Liver (tissue), 9 donors: Measurements from ENCODE around the gene TMC2. TPM values are rescaled to one million over a fixed set of nuclear protein-coding genes. Genes with fewer than 3 reads are reported as not detected.

ENCODE experiments used
- DNase-seq: peaks from one replicate; pipeline ENCODE4 v3.0.0-alpha.2; 2017; ENCODE audit warnings: low spot score
- H3K27ac ChIP-seq, 2 donors: one replicate each; pipeline ENCODE4 v1.7.0; 2013; ENCODE audit warnings: inconsistent platforms in 2 of 2, low read length in 2 of 2, control low read depth in 1 of 2, low read depth in 1 of 2, mild to moderate bottlenecking in 1 of 2
- H3K27me3 ChIP-seq, 4 donors: one replicate each; pipeline versions ENCODE4 v1.6.1 to v1.7.0; 2013; ENCODE audit warnings: low read length in 3 of 4, inconsistent platforms in 1 of 4, mild to moderate bottlenecking in 1 of 4, moderate library complexity in 1 of 4; ENCODE audit not compliant: control insufficient read depth in 4 of 4, insufficient read depth in 4 of 4
- H3K36me3 ChIP-seq, 4 donors: one replicate each; pipeline versions ENCODE4 v1.6.1 to v1.7.0; 2013; ENCODE audit warnings: low read length in 3 of 4, mild to moderate bottlenecking in 3 of 4, low read depth in 1 of 4, moderate library complexity in 1 of 4; ENCODE audit not compliant: control insufficient read depth in 4 of 4, insufficient read depth in 3 of 4
- H3K4me1 ChIP-seq, 4 donors: one replicate each; pipeline versions ENCODE4 v1.6.1 to v1.7.0; 2013; ENCODE audit warnings: low read length in 3 of 4, mild to moderate bottlenecking in 3 of 4, moderate library complexity in 1 of 4; ENCODE audit not compliant: control insufficient read depth in 4 of 4, insufficient read depth in 4 of 4
- H3K4me3 ChIP-seq, 3 donors: one replicate each; pipeline versions ENCODE4 v1.6.1 to v1.7.0; 2013; ENCODE audit warnings: low read length in 3 of 3, control low read depth in 1 of 3, low read depth in 1 of 3, mild to moderate bottlenecking in 1 of 3
- H3K9ac ChIP-seq, 2 donors: one replicate each; pipeline ENCODE4 v1.7.0; 2013; ENCODE audit warnings: low read length in 2 of 2, mild to moderate bottlenecking in 2 of 2, moderate library complexity in 2 of 2, control low read depth in 1 of 2, low read depth in 1 of 2
- H3K9me3 ChIP-seq, 4 donors: one replicate each; pipeline versions ENCODE4 v1.6.1 to v1.7.0; 2013; ENCODE audit warnings: low read length in 3 of 4; ENCODE audit not compliant: control insufficient read depth in 4 of 4
- ATF3 ChIP-seq: IDR thresholded peaks from 2 replicates; pipeline ENCODE4 v1.6.1; 2016; ENCODE audit warnings: antibody characterized with exemption
- CTCF ChIP-seq: fragments of 150-350 bp; IDR thresholded peaks from 2 replicates; pipeline ENCODE4 v1.5.1; 2017; ENCODE audit warnings: improper control_type of control experiment, low read depth, low read length; ENCODE audit not compliant: missing input control
- EGR1 ChIP-seq, 2 donors: IDR thresholded peaks; 2 replicates each; pipeline ENCODE4 v1.6.1; 2016 to 2018; ENCODE audit warnings: antibody characterized with exemption in 2 of 2, low read depth in 2 of 2
- FOXA1 ChIP-seq: IDR thresholded peaks from 2 replicates; pipeline ENCODE4 v1.6.1; 2016; ENCODE audit warnings: antibody characterized with exemption
- FOXA2 ChIP-seq: IDR thresholded peaks from 2 replicates; pipeline ENCODE4 v1.6.1; 2016; ENCODE audit warnings: antibody characterized with exemption
- GABPA ChIP-seq, 2 donors: IDR thresholded peaks in 1 of 2; conservative IDR thresholded peaks in 1 of 2; 2 replicates each; pipeline ENCODE4 v1.6.1; 2016; ENCODE audit warnings: antibody characterized with exemption in 2 of 2, mild to moderate bottlenecking in 1 of 2, moderate library complexity in 1 of 2
- HNF4G ChIP-seq: IDR thresholded peaks from 2 replicates; pipeline ENCODE4 v1.6.1; 2016; ENCODE audit warnings: antibody characterized with exemption
- JUND ChIP-seq, 2 donors: IDR thresholded peaks; 2 replicates each; pipeline ENCODE4 v1.6.1; 2016; ENCODE audit warnings: antibody characterized with exemption in 2 of 2
- MAX ChIP-seq: IDR thresholded peaks from 2 replicates; pipeline ENCODE4 v1.6.1; 2016; ENCODE audit warnings: antibody characterized with exemption
- RAD21 ChIP-seq, 2 donors: IDR thresholded peaks; 2 replicates each; pipeline ENCODE4 v1.6.1; 2016; ENCODE audit warnings: antibody characterized with exemption in 2 of 2, mild to moderate bottlenecking in 2 of 2
- REST ChIP-seq: IDR thresholded peaks from 2 replicates; pipeline ENCODE4 v1.6.1; 2016; ENCODE audit warnings: antibody characterized with exemption, mild to moderate bottlenecking
- SP1 ChIP-seq: IDR thresholded peaks from 2 replicates; pipeline ENCODE4 v1.6.1; 2018; ENCODE audit warnings: antibody characterized with exemption, mild to moderate bottlenecking
- TAF1 ChIP-seq: conservative IDR thresholded peaks from 2 replicates; pipeline ENCODE4 v1.6.1; 2016; ENCODE audit warnings: antibody characterized with exemption, mild to moderate bottlenecking
- YY1 ChIP-seq: IDR thresholded peaks from 2 replicates; pipeline ENCODE4 v1.6.1; 2016; ENCODE audit warnings: antibody characterized with exemption, mild to moderate bottlenecking
- ZBTB33 ChIP-seq: IDR thresholded peaks from 2 replicates; pipeline ENCODE4 v1.6.1; 2016; ENCODE audit warnings: antibody characterized with exemption
- WGBS: extraction: QIAGEN DNeasy Blood & Tissue Kit; methylation state at CpG from one replicate; pipeline ENCODE4 v1.1.7; 2013; 5-methylcytosine and 5-hydroxymethylcytosine counted together
- polyA plus RNA-seq, 2 donors: library from polyadenylated mRNA; stranded (reverse) in 1 of 2; unstranded in 1 of 2; fragments of 200-250 nt in 1 of 2; fragments of >200 nt in 1 of 2; fragmentation: Nextera tagmentation in 1 of 2; extraction: Ambion mirVana in 1 of 2; gene quantifications; one replicate each; pipeline versions ENCODE4 v1.2.1 to v1.2.3, GENCODE V29; 2013 to 2015
- total RNA-seq, 2 donors: library from RNA; depleted of rRNA; stranded (reverse); fragments of >200 nt; gene quantifications; one replicate each; pipeline ENCODE4 v1.2.3, GENCODE V29; 2014
- donor health status: healthy.
- donor health status: healthy.
- donor health status: healthy.
- donor health status: healthy.
- donor health status: healthy.

The TMC2 gene
- total and polyA plus RNA-seq, 4 donors, result not detected

- Histone ChIP-seq H3K36me3 (no peaks in the 10 kb centered on the region), H3K9me3 (no peaks in the 10 kb centered on the region), H3K27me3 (peaks cover 0 to 11% (median 3%) of the 10 kb centered on the region in 4 donors), H3K27ac (no peak overlapping the region), H3K4me3 (no peak overlapping the region), H3K4me1 (no peaks in the 10 kb centered on the region), H3K9ac (no peak overlapping the region)
- TF ChIP-seq GABPA (IDR thresholded peaks at IDR 0.05 in 1 of 2, conservative IDR thresholded peaks at IDR 0.05 in 1 of 2), result no peak
- TF ChIP-seq JUND (IDR thresholded peaks at IDR 0.05), result no peak
- no peak for TF ChIP-seq FOXA1
- TF ChIP-seq ATF3, result no peak
- TF ChIP-seq EGR1 (IDR thresholded peaks at IDR 0.05; ENCODE audit: low read depth in 2 of 2), result no peak
- TF ChIP-seq YY1, result no peak
- TF ChIP-seq REST, result no peak
- TF ChIP-seq ZBTB33, result no peak
- no peak for TF ChIP-seq FOXA2
- TF ChIP-seq CTCF, result no peak
- TF ChIP-seq TAF1, result no peak
- TF ChIP-seq SP1, result no peak
- no peak for TF ChIP-seq HNF4G
- TF ChIP-seq MAX, result no peak
- no peak for TF ChIP-seq RAD21 (IDR thresholded peaks at IDR 0.05)
- DNase-seq, result no peak
- 79% methylated on average over 5 of the region's 5 CpGs for WGBS
These were observed 39.9 kb downstream of the TMC2 start for GRCh38 chr20:2576317-2576727.
